GM12872 (cell line): ENCODE results near the gene EPS8L3.

Experiments used
- TF ChIP-seq, protein P1 (sequence below): IDR thresholded peaks from 3 replicates; pipeline ENCODE4 v1.5.1; 2011; ENCODE audit warnings: low read depth, mild to moderate bottlenecking, low read length, moderate library complexity; ENCODE audit not compliant: insufficient read depth

The EPS8L3 gene

DNA sequence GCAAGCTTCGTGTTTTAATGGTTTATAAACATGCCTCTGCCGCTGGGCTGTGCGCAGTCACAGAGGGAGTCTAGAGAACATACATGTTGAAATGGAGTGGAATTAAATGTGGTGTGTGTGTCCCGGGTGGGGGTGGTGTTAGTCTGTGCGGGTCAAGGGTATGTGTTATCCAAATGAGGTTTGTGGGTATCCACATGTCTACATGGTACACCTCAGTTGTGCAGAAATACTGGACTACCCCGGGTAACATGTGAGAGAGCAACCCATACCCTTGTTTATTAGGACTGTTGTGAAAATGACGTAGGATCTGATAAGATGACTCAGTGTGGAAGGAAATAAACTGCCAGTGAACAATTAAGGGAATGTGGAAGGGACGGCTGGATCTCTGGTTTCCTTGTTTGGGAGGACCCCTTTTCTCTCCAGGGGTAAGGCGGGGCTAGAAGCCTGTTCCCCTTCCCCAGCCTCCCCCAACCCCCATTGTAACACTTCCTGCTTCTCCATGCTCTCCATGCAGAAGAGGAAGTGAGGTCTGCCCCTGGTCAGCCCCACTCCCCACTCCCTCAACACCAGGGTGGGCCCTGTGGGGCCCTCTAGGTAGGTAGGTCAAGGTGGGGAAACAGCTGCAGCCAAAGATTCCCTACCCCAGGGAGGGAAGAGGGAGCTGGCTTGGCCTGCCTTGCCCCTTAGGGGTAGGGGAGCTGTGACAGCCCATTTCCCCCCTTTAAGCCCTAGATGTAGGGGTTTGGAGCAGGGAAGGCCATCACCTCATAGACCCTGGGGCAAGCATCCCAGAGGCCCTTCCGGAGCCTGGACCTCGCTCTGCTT, 690 bp downstream of the EPS8L3 start:
- TF ChIP-seq, protein P1, sequence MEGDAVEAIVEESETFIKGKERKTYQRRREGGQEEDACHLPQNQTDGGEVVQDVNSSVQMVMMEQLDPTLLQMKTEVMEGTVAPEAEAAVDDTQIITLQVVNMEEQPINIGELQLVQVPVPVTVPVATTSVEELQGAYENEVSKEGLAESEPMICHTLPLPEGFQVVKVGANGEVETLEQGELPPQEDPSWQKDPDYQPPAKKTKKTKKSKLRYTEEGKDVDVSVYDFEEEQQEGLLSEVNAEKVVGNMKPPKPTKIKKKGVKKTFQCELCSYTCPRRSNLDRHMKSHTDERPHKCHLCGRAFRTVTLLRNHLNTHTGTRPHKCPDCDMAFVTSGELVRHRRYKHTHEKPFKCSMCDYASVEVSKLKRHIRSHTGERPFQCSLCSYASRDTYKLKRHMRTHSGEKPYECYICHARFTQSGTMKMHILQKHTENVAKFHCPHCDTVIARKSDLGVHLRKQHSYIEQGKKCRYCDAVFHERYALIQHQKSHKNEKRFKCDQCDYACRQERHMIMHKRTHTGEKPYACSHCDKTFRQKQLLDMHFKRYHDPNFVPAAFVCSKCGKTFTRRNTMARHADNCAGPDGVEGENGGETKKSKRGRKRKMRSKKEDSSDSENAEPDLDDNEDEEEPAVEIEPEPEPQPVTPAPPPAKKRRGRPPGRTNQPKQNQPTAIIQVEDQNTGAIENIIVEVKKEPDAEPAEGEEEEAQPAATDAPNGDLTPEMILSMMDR, result no peak

DNA sequence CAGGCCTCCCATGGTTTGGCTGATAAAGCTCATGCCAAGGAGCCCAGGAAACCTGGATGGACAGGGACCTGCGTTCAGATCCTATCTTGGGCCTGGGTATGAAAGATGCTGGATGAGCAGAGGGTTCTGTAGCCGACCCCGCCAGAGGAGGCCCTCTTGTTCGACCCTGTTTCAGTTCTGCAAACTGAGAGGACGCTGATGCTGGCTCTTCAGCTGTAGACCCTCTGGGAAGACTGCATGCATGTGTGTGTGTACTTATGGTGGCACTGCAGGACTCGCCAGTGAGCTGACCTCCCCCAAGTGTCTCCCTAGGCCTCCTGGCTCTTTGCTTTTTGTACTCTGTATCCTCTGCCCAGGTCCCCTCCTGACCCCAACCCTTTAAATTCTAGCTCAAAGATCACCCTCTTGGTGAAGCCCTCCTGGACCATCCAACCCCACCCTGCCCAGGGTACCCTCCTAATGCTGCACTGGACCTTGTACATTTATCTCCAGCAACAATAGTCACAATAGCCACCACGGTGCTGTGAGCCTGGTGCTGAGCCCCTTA, 1.6 kb downstream of the EPS8L3 start:
- TF ChIP-seq, protein P1, result no peak

DNA sequence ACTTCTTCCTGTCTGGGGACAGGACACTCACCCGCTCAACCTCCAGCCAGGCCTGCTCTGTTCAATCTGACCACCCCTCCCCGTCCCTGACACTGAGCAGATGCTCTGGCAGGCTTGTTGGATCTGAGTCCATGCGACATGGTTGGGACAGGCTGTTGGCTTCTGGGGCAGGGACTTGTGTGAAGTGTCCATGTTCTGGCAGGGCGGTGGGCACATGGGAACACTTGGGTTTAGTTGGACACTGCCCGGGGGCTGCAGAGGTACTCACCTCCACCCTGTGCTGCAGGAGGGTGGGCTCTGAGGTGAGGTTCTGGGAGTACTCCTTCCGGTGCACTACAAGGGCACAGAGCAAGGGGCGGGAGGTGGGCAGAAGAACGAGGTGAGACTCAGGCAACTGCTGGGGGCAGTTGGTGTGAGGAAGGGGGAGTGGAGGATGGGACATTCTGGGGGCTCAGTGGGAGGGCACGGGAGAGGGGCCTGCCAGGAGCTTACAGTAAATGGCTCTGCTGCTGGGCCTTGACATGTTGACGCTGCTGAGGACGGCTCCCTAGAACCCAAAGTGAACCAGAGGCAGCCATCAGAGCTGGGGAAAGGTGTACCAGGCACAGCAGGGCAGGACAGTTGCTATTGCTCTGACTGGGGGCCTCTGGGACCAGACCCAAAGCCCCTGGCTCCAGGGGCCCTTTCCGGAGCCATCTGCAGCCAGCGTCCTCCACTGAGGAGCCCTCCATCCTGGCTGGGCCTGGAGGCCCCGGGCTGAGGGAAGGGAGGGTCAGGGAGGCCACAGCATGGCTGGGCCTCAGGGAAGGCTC, 2.3 kb downstream of the EPS8L3 start:
- TF ChIP-seq, protein P1, result no peak

DNA sequence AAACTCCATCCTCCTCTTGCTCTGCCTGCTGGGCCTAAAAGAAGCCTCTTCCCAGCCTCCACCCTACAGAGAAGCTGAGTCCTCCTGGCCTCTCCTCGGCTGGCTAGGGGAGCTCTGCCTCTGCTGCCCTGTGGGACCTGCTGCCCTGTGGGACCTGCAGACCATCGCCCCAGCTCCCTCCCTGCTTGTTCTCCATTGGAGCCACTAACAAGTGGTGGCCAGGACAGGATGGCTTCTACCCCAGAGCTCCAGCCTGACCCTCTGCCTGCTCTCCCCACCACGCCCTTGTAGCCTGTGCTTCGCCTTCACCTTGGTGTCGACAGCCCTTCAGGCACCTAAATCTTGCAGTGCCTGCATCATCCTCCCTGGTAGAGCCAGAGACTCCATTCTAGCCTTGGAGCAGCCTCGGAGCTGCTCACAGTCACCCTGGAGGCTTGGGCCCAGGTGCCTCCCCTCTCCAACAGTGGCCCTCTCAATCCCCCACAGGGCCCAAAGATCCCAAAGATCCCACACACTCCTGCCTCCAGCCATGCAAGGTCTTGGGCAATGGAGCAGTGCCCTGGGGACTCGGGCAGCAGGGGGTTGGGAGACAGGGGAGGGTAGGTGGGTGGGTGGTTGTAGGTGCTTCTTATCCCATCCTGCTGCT, 3.0 kb downstream of the EPS8L3 start:
- TF ChIP-seq, protein P1, result no peak

DNA sequence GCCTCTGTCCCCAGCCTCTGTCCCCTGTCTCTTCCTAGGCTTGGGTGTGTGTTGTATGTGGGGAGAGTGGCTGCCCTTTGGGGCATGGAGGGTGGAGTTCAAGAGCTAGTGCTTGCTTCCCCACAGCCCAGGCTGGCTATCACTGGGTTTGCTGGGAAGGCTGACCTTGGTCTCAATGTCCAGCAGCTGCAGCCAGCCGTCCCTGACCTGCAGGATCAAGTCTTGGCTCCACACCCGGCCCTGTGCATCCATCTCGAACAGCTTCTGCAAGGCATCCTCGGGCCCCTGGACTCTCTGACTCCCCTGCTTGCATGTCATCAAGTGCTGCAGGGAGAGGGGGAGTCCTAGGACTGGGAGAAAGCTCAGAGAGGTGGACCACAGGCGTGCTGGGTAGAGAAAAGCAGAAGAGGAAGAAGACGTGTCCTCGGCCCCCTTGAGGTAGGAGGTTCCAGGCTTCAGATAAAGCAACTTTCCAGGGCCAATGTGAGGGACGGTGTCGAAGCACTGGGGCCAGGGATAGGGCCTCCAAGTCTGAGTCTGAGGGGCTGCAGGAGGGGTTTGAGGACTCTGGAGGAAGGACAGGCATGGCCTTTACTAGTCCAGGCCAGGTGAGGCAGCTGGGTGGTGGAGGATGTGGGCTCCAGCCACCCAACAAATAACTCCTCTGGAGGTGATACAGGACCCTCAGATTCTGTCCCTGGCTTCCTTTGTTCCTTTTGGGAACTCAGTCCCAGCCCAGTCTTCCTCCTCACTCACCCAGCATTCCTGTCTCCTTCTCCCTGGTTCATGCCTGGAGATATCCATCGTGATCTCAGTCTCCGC, 4.0 kb downstream of the EPS8L3 start:
- TF ChIP-seq, protein P1, result no peak

DNA sequence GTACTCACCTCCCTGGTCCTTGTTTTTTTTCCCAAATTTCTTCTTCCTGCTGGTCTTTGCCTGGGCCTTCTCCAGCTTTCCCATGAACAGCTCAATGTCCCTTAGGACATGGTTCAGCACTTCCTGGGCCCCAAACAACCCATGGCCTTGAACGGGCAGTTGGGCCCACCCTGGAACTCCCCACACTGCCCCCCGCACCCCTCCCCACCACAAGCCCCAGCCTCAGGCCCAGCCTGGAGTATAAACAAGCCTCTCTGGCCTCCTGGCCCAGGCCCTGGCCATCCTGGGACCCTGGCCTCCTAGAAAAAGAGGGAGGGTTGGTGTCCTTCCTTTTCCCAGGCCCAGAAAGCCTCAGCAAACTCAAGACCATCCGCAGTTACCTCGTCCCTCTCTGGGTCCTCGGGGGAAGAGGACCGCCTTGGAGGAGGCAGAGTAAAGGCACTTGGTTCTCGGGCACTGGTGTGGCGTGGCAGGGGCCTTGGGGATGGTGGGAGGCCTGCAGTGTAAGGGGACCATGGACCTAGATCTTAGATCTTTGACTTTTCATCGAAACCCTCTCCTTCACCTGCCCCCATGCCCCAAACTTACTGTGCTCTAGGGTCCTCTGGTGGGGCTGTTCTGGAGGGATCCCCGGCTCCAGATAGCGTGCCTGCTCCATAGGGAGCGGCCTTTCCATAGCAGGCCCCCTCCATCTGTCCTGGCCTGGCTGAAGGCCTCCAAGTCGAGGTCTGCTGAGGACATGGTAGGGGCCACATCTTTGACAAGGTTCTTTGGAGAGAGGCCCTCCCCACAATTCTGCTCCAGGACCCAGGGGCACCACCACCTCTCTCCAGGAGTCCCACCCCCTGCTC, 5.6 kb downstream of the EPS8L3 start:
- TF ChIP-seq, protein P1, result no peak
